AG04450 (cell line): ENCODE data around the gene VAT1L. TPM values are rescaled to one million over a fixed set of nuclear protein-coding genes. Genes with fewer than 3 reads are reported as not detected.

Experiments
- CTCF ChIA-PET: fragments of 300-600, 350-600 bp; formaldehyde crosslinking; extraction: SDS; loops from one replicate; lab custom pipeline; 2022; ENCODE audit warnings: antibody characterized with exemption, inconsistent platforms; lab: Charles Lee
- POLR2A ChIA-PET: fragments of 350-600 bp; formaldehyde crosslinking; extraction: SDS; loops from one replicate; lab custom pipeline; 2021; ENCODE audit warnings: antibody characterized with exemption, inconsistent platforms; lab: Yijun Ruan, JAX
- DNase-seq: peaks from one replicate; pipeline ENCODE4 v3.0.0-alpha.2; 2011; ENCODE audit warnings: low read depth, low spot score
- H3K27ac ChIP-seq: one replicate; pipeline ENCODE4 v1.5.1; 2012; ENCODE audit warnings: low read depth, low read length, control low read depth
- H3K27me3 ChIP-seq: one replicate; pipeline ENCODE4 v1.6.0; 2012; ENCODE audit warnings: low read length; ENCODE audit not compliant: control insufficient read depth, insufficient read depth
- H3K4me3 ChIP-seq: 2 replicates; pipeline ENCODE4 v1.5.1; 2011; ENCODE audit warnings: mild to moderate bottlenecking, low read depth, low read length, control low read depth
- H3K9me3 ChIP-seq: 2 replicates; pipeline ENCODE4 v1.5.1; 2012; ENCODE audit warnings: low read length; ENCODE audit not compliant: control insufficient read depth, insufficient read depth
- polyA minus RNA-seq: library from RNA; depleted of rRNA, polyadenylated mRNA; stranded (reverse); fragments of >200 nt; gene quantifications from 2 replicates; pipeline ENCODE4 v1.2.3, GENCODE V29; 2011; rRNA and poly(A)+ RNA removed
- polyA plus RNA-seq: library from polyadenylated mRNA; depleted of rRNA; stranded (reverse); fragments of >200 nt; gene quantifications from 2 replicates; pipeline ENCODE4 v1.2.3, GENCODE V29; 2011; rRNA removed
- TF ChIP-seq, protein P1 (sequence below): IDR thresholded peaks from 2 replicates; pipeline ENCODE4 v1.5.1; 2011; ENCODE audit warnings: low read depth, low read length, control low read depth, inconsistent platforms

The VAT1L gene
- 115 and 128 TPM in 2 replicates for polyA plus RNA-seq
- polyA minus RNA-seq: 79.3 and 89.3 TPM in 2 replicates

DNA sequence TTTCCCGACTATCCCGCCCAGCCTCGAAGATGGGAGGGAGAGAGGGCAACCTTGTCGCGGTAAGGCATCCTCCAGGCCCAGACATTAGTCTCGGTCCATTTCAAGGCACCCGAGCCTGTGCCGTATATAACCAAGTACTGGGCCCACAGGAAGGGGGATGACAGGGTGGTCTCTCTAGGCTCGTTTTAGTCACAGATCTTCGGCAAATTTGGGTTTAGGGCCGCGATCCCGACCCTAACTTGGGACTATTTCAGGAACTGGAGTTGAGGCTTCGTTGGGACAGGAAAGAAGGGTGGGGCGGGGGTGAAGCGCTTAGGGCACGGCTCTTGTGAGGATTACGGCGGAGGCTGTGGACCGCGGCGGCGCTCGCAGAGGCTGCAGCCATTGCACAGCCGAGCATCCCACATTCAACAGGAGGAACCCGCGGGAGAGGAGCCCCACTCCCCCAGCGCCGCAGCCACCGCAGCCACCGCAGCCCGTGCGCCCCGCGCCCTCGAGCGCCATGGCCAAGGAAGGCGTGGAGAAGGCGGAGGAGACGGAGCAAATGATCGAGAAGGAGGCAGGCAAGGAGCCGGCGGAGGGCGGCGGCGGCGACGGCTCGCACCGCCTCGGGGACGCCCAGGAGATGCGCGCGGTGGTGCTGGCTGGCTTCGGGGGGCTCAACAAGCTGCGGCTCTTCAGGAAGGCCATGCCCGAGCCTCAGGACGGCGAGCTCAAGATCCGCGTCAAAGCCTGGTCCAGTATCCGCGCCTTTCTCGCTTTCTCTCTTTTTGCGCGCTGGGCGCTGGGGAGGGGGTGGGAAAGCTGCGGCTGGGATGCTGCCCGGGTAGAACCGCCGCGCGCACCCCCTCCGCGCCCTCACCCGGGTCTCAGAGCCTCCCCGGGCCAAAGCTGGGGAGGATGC is at the start of gene VAT1L:
VAT1L (plus strand) TSS at position 384 of the 904 bp plus-strand sequence; CDS start at position 503, 119 bp downstream.
- ChIA-PET CTCF (interaction anchor here (0.7 to 1.9 kb wide), 4 partner anchors 8 to 182 kb away, joined by 4 to 12 read pairs (median 4); no protein-coding TSS in a partner anchor), POLR2A (interaction anchor here (0.6 to 1.5 kb wide), 3 partner anchors 46 to 89 kb away, joined by 3 to 6 read pairs (median 4); partner anchors contain the start of gene NUDT7)
- Histone ChIP-seq H3K27ac (no peak within 1 kb of the TSS), H3K9me3 (no peaks in the 10 kb centered on the region; the same call in none of the 2 replicates), H3K4me3 (peak within 1 kb of the TSS; percentile 85), H3K27me3 (no peaks in the 10 kb centered on the region)
- TF ChIP-seq, protein P1, sequence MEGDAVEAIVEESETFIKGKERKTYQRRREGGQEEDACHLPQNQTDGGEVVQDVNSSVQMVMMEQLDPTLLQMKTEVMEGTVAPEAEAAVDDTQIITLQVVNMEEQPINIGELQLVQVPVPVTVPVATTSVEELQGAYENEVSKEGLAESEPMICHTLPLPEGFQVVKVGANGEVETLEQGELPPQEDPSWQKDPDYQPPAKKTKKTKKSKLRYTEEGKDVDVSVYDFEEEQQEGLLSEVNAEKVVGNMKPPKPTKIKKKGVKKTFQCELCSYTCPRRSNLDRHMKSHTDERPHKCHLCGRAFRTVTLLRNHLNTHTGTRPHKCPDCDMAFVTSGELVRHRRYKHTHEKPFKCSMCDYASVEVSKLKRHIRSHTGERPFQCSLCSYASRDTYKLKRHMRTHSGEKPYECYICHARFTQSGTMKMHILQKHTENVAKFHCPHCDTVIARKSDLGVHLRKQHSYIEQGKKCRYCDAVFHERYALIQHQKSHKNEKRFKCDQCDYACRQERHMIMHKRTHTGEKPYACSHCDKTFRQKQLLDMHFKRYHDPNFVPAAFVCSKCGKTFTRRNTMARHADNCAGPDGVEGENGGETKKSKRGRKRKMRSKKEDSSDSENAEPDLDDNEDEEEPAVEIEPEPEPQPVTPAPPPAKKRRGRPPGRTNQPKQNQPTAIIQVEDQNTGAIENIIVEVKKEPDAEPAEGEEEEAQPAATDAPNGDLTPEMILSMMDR: no peak
- DNase-seq: no peak

- Histone ChIP-seq H3K27ac (no peak overlapping the region), H3K4me3 (no peak overlapping the region), H3K9me3 (no peaks in the 10 kb centered on the region), H3K27me3 (no peaks in the 10 kb centered on the region)
- TF ChIP-seq, protein P1: no peak
- ChIA-PET POLR2A (no interaction called here), CTCF (no interaction called here)
- no peak for DNase-seq
Observed at GRCh38 chr16:77738706-77739558, 49.4 kb upstream of the VAT1L start.

DNA sequence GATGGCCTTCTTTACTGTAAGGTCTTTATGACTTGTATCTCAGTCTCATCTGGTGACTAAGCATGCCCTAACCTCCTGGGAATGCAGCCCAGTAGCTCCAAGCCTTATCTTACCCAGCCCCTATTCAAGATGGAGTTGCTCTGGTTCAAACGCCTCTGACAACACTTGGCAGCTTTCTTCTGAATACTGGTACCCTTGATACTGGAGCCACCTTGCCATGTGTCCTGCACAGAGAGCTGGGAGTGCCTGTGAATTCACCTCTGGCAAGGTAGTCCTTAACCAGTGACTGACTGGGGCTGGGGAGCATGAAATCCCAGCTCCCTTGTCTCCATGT is 48.8 kb upstream of the VAT1L start:
- H3K4me3 ChIP-seq: no peak overlapping the region
- POLR2A ChIA-PET: no interaction called here
- CTCF ChIA-PET: no interaction called here
- no peak overlapping the region for H3K27ac ChIP-seq
- H3K9me3 ChIP-seq: no peaks in the 10 kb centered on the region
- H3K27me3 ChIP-seq: no peaks in the 10 kb centered on the region
- TF ChIP-seq, protein P1: no peak
- DNase-seq: no peak

- Histone ChIP-seq H3K27ac (peak overlapping the region; percentile 61), H3K9me3 (no peaks in the 10 kb centered on the region), H3K4me3 (no peak overlapping the region), H3K27me3 (peaks cover 3% of the 10 kb centered on the region)
- POLR2A ChIA-PET: no interaction called here
- TF ChIP-seq, protein P1: no peak
- peak; percentile 44 for DNase-seq
- CTCF ChIA-PET: interaction anchor here (1.3 kb wide), 1 partner anchor 68 kb away, joined by 4 read pairs; no protein-coding TSS in a partner anchor
Observed at GRCh38 chr16:77744141-77744540, 44.2 kb upstream of the VAT1L start.
